H1 (cell line): Measurements from ENCODE around the gene DDOST. TPM values are rescaled to one million over a fixed set of nuclear protein-coding genes. Genes with fewer than 3 reads are reported as not detected.

ENCODE experiments used
- EP300 ChIP-seq, 2 experiments: IDR thresholded peaks; 1 replicate in 1 of 2; 2 replicates in 1 of 2; pipeline ENCODE4 v1.6.1; 2011 to 2012; ENCODE audit warnings: low read depth in 2 of 2, low read length in 2 of 2, mild to moderate bottlenecking in 2 of 2, borderline replicate concordance in 1 of 2, inconsistent platforms in 1 of 2, moderate library complexity in 1 of 2
- polyA plus RNA-seq, 7 experiments: library from polyadenylated mRNA; depleted of rRNA in 3 of 7; stranded (reverse) in 5 of 7; unstranded in 2 of 7; fragments of >200 nt in 5 of 7; fragments of 200-250 nt in 2 of 7; gene quantifications; 1 replicate in 5 of 7; 2 replicates in 1 of 7; 4 replicates in 1 of 7; pipeline versions ENCODE4 v1.2.1 to v1.2.3, GENCODE V29; 2011 to 2013; ENCODE audit warnings: missing spikeins in 2 of 7, mixed read lengths in 2 of 7
- total RNA-seq: library from RNA; stranded (reverse); fragmentation: NEBNext Ultra II Directional; extraction: Animal tissue kit (Norgen Biotek cat#: 25700); gene quantifications from 2 replicates; pipeline ENCODE4 v1.2.1, GENCODE V29; 2021

The DDOST gene
- total and polyA plus RNA-seq, 2 of the 8 experiments (the other 6 are each of a cell fraction or from before 2014, with no cell fraction given), result 253 to 336 TPM

DNA sequence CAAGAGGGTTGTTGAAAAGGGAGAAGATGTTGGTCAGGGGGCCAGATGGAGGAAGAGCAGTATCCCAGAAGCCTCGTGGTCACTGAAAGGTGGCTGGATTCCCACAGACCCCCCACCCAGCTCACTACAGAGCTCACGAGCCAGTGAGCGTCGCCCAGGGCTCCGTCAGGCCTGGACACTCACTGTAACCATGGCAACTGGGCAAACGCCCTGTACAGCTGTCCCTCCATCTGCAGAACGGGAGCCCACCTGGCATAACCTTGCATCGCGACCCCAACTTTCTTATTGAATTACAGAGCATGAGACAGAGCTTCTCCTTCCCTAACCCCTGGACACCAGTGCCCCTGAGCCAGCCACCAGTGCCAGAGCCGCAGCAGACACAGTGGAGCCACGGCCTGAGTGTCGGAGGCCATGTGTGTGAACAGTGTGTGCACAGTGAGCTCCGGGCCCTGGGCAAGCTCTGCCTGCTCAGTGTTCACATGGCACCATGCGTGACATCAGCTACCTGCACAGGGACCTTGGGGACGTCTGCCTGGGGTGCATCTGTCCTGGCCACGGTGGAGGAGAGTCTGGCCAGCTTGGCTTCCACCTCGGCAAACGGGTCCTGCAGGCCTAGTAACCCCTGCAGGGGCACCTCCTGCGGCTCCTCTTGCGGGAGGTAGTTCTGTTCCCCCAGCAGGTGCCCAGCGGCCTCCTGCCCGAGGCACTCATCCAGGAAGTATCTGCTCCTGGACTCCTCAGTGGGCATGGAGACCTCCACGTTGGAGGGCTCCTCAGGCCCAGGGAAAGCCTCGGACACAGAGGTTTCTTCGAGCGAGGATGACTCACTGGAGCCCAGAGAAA lies 25.9 kb upstream of the DDOST start (continued):
- TF ChIP-seq EP300 (IDR thresholded peaks at IDR 0.05; ENCODE audit: borderline replicate concordance in 1 of 2, low read depth in 2 of 2, low read length in 2 of 2), result no peak
